ENCODE measurements around the gene CA10. TPM values are rescaled to one million over a fixed set of nuclear protein-coding genes. Genes with fewer than 3 reads are reported as not detected.
A peak's percentile ranks its signal among the peaks of the same experiment; 100 is the strongest.

Gene CA10
- total and polyA plus RNA-seq, 8 donors: 1.3 TPM; not detected in 7

DNA sequence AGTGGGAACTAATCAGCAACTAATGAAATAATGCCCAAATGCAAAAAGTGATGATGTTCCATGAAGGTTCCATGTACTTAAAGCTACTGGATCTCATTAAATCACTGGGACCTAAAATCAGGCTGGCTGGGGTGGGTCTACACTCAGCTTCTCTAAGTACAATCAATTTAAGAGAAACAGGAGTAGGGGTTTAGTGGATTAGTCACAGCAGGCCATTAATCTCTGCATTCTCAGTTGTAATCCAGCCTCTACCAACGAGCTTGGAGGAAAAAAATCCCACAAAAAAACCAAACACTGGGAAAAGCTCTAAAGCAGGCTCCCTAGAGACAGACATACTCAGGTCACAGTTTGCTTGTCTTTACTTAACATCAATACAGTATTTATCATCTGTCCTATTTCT, 15.0 kb downstream of the CA10 start:
- TF ChIP-seq POLR2A (IDR thresholded peaks at IDR 0.05): no peak
- TF ChIP-seq POLR2AphosphoS5 (IDR thresholded peaks at IDR 0.05): no peak
- TF ChIP-seq, protein P1, sequence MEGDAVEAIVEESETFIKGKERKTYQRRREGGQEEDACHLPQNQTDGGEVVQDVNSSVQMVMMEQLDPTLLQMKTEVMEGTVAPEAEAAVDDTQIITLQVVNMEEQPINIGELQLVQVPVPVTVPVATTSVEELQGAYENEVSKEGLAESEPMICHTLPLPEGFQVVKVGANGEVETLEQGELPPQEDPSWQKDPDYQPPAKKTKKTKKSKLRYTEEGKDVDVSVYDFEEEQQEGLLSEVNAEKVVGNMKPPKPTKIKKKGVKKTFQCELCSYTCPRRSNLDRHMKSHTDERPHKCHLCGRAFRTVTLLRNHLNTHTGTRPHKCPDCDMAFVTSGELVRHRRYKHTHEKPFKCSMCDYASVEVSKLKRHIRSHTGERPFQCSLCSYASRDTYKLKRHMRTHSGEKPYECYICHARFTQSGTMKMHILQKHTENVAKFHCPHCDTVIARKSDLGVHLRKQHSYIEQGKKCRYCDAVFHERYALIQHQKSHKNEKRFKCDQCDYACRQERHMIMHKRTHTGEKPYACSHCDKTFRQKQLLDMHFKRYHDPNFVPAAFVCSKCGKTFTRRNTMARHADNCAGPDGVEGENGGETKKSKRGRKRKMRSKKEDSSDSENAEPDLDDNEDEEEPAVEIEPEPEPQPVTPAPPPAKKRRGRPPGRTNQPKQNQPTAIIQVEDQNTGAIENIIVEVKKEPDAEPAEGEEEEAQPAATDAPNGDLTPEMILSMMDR (IDR thresholded peaks at IDR 0.05): no peak
- no peak for TF ChIP-seq EP300 (IDR thresholded peaks at IDR 0.05)
- Histone ChIP-seq H3K27me3 (no peaks in the 10 kb centered on the region), H3K9me3 (no peaks in the 10 kb centered on the region), H3K4me3 (no peak overlapping the region), H3K4me1 (peaks cover 0 to 5% (median 0%) of the 10 kb centered on the region in 4 donors), H3K36me3 (no peaks in the 10 kb centered on the region), H3K27ac (no peak overlapping the region)
- DNase-seq: no peak
- intact Hi-C loops (cut with DNase I; ENCODE audit: low total_unique reads): no loop called here
- WGBS, 5 donors: 14 to 52% (median 19%) methylated on average over 1 of the region's 1 CpG

DNA sequence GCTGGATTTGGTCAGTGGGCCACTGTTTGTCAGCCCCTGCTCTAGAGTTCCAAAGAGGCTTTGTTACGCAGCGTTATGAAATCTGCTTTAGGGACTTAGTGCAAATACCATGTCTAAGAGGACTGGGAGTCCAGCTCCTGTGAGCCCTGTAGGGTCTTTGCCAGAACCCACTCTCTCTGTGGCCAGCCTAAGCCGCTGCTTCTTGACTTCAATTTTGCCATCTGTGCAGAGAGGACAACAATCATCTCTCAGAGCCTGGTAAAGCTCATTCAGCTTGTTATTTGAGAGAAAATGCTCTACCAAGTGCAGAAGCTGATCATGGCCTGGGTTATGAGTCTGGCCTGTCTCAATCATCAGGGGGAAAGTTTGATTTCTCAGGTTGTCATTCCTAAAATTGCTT, 17.9 kb downstream of the CA10 start:
- WGBS, 5 donors: 79 to 92% (median 88%) methylated on average over 3 of the region's 3 CpGs
- H3K27ac ChIP-seq: no peak overlapping the region
- no peaks in the 10 kb centered on the region for H3K27me3 ChIP-seq
- no peaks in the 10 kb centered on the region for H3K36me3 ChIP-seq
- TF ChIP-seq EP300 (IDR thresholded peaks at IDR 0.05) (no peak), POLR2A (IDR thresholded peaks at IDR 0.05) (no peak), POLR2AphosphoS5 (IDR thresholded peaks at IDR 0.05) (no peak)
- TF ChIP-seq, protein P1 (IDR thresholded peaks at IDR 0.05): no peak
- no peaks in the 10 kb centered on the region for H3K9me3 ChIP-seq
- intact Hi-C loops (cut with DNase I; ENCODE audit: low total_unique reads): no loop called here
- no peak overlapping the region for H3K4me3 ChIP-seq
- peaks cover 0 to 16% (median 3%) of the 10 kb centered on the region in 4 donors for H3K4me1 ChIP-seq
- no peak for DNase-seq

DNA sequence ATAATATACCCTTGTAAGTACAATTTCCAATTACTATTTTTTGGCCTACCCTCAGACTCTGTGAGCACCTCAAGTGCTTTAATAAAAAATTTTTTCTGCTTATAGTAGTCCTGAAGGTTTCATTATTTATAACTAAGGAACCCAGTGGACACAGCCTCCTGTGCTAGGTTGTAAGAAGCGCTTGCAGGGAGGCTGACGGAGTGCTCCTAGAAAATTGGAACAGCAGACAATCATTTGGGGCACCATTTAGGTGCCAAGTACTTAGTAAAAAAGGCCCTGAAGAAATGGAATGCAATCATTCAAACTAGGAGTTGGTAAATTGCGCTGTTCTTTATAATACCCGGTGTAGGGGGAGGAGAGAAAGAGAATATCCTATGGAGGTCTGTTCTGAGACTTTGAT, 19.8 kb downstream of the CA10 start:
- WGBS, 5 donors: 89 to 94% (median 91%) methylated on average over 4 of the region's 4 CpGs
- DNase-seq: no peak
- peaks cover 0 to 16% (median 3%) of the 10 kb centered on the region in 4 donors for H3K4me1 ChIP-seq
- no peaks in the 10 kb centered on the region for H3K9me3 ChIP-seq
- H3K36me3 ChIP-seq: no peaks in the 10 kb centered on the region
- no peak overlapping the region for H3K4me3 ChIP-seq
- H3K27ac ChIP-seq: no peak overlapping the region
- intact Hi-C loops (cut with DNase I; ENCODE audit: low total_unique reads): no loop called here
- TF ChIP-seq EP300 (IDR thresholded peaks at IDR 0.05) (no peak), POLR2AphosphoS5 (IDR thresholded peaks at IDR 0.05) (no peak), POLR2A (IDR thresholded peaks at IDR 0.05) (no peak)
- TF ChIP-seq, protein P1 (IDR thresholded peaks at IDR 0.05): no peak
- H3K27me3 ChIP-seq: no peaks in the 10 kb centered on the region

DNA sequence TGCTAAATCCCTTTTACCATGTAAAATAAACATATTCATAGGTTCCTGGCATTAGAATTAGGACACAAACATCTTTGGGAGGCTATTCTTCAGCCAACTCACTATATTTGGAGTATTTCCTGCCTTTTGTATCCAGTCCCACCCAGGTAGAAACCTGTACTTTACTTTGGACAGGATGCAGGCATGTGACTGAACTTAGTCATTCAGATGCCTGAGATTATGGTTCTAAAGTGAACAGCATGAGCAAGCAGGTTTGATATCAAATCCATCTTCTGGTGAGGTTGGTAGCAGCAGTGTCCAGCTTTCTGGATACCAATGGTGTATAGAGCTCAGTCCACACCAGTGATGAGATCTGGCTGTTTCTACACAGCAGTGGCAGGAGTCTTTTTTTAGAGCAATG, 20.2 kb downstream of the CA10 start:
- DNase-seq: no peak
- no peak for TF ChIP-seq EP300 (IDR thresholded peaks at IDR 0.05)
- peak in 1 of 3 donors; percentile 12 for TF ChIP-seq POLR2AphosphoS5 (IDR thresholded peaks at IDR 0.05)

DNA sequence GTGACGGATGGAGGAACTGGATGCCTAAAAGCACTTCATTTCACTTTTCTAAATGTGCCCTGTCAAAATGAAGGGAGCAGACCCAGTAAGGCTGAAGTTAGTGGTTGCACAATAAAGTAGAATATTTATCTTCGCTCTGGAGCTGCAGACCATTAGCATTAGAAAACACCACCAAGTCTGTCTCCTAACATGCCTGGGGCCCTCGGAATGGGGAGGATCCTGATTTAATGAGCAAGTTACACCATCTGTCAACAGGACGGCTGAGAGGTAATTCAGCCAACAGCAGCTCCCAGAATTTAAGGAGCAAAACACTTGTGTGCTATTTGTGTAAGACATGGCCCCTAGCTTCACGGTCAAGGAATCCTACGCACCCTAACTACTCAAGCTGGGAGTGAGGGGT, 22.3 kb downstream of the CA10 start:
- H3K4me3 ChIP-seq: no peak overlapping the region
- WGBS, 5 donors: 62 to 71% (median 68%) methylated on average over 6 of the region's 6 CpGs
- DNase-seq: peak in 1 of 2 donors; percentile 17
- no peaks in the 10 kb centered on the region for H3K9me3 ChIP-seq
- H3K27ac ChIP-seq: no peak overlapping the region
- H3K4me1 ChIP-seq: peaks cover 0 to 16% (median 3%) of the 10 kb centered on the region in 4 donors
- no peaks in the 10 kb centered on the region for H3K27me3 ChIP-seq
- TF ChIP-seq POLR2AphosphoS5 (IDR thresholded peaks at IDR 0.05) (no peak), EP300 (IDR thresholded peaks at IDR 0.05) (no peak), POLR2A (IDR thresholded peaks at IDR 0.05) (no peak)
- TF ChIP-seq, protein P1 (IDR thresholded peaks at IDR 0.05): no peak
- H3K36me3 ChIP-seq: no peaks in the 10 kb centered on the region
- intact Hi-C loops (cut with DNase I; ENCODE audit: low total_unique reads): no loop called here

More for the DNA sequence above, 20.2 kb downstream of the CA10 start:
- peaks cover 0 to 16% (median 3%) of the 10 kb centered on the region in 4 donors for H3K4me1 ChIP-seq
- H3K9me3 ChIP-seq: no peaks in the 10 kb centered on the region
- no peak overlapping the region for H3K27ac ChIP-seq
- intact Hi-C loops (cut with DNase I; ENCODE audit: low total_unique reads): no loop called here
- H3K4me3 ChIP-seq: no peak overlapping the region
- no peaks in the 10 kb centered on the region for H3K27me3 ChIP-seq
- no peaks in the 10 kb centered on the region for H3K36me3 ChIP-seq
